Liver (tissue), 9 donors: Measurements from ENCODE around the gene WNT8A. TPM values are rescaled to one million over a fixed set of nuclear protein-coding genes. Genes with fewer than 3 reads are reported as not detected.

Experiments
- DNase-seq: peaks from one replicate; pipeline ENCODE4 v3.0.0-alpha.2; 2017; ENCODE audit warnings: low spot score
- H3K27ac ChIP-seq, 2 donors: one replicate each; pipeline ENCODE4 v1.7.0; 2013; ENCODE audit warnings: inconsistent platforms in 2 of 2, low read length in 2 of 2, control low read depth in 1 of 2, low read depth in 1 of 2, mild to moderate bottlenecking in 1 of 2
- H3K27me3 ChIP-seq, 4 donors: one replicate each; pipeline versions ENCODE4 v1.6.1 to v1.7.0; 2013; ENCODE audit warnings: low read length in 3 of 4, inconsistent platforms in 1 of 4, mild to moderate bottlenecking in 1 of 4, moderate library complexity in 1 of 4; ENCODE audit not compliant: control insufficient read depth in 4 of 4, insufficient read depth in 4 of 4
- H3K36me3 ChIP-seq, 4 donors: one replicate each; pipeline versions ENCODE4 v1.6.1 to v1.7.0; 2013; ENCODE audit warnings: low read length in 3 of 4, mild to moderate bottlenecking in 3 of 4, low read depth in 1 of 4, moderate library complexity in 1 of 4; ENCODE audit not compliant: control insufficient read depth in 4 of 4, insufficient read depth in 3 of 4
- H3K4me1 ChIP-seq, 4 donors: one replicate each; pipeline versions ENCODE4 v1.6.1 to v1.7.0; 2013; ENCODE audit warnings: low read length in 3 of 4, mild to moderate bottlenecking in 3 of 4, moderate library complexity in 1 of 4; ENCODE audit not compliant: control insufficient read depth in 4 of 4, insufficient read depth in 4 of 4
- H3K4me3 ChIP-seq, 3 donors: one replicate each; pipeline versions ENCODE4 v1.6.1 to v1.7.0; 2013; ENCODE audit warnings: low read length in 3 of 3, control low read depth in 1 of 3, low read depth in 1 of 3, mild to moderate bottlenecking in 1 of 3
- H3K9ac ChIP-seq, 2 donors: one replicate each; pipeline ENCODE4 v1.7.0; 2013; ENCODE audit warnings: low read length in 2 of 2, mild to moderate bottlenecking in 2 of 2, moderate library complexity in 2 of 2, control low read depth in 1 of 2, low read depth in 1 of 2
- H3K9me3 ChIP-seq, 4 donors: one replicate each; pipeline versions ENCODE4 v1.6.1 to v1.7.0; 2013; ENCODE audit warnings: low read length in 3 of 4; ENCODE audit not compliant: control insufficient read depth in 4 of 4
- EGR1 ChIP-seq, 2 donors: IDR thresholded peaks; 2 replicates each; pipeline ENCODE4 v1.6.1; 2016 to 2018; ENCODE audit warnings: antibody characterized with exemption in 2 of 2, low read depth in 2 of 2
- FOXA1 ChIP-seq: IDR thresholded peaks from 2 replicates; pipeline ENCODE4 v1.6.1; 2016; ENCODE audit warnings: antibody characterized with exemption
- FOXA2 ChIP-seq: IDR thresholded peaks from 2 replicates; pipeline ENCODE4 v1.6.1; 2016; ENCODE audit warnings: antibody characterized with exemption
- GABPA ChIP-seq, 2 donors: IDR thresholded peaks in 1 of 2; conservative IDR thresholded peaks in 1 of 2; 2 replicates each; pipeline ENCODE4 v1.6.1; 2016; ENCODE audit warnings: antibody characterized with exemption in 2 of 2, mild to moderate bottlenecking in 1 of 2, moderate library complexity in 1 of 2
- HNF4A ChIP-seq, 2 donors: conservative IDR thresholded peaks; 2 replicates each; pipeline ENCODE4 v1.6.1; 2016; ENCODE audit warnings: antibody characterized with exemption in 2 of 2, mild to moderate bottlenecking in 2 of 2
- HNF4G ChIP-seq: IDR thresholded peaks from 2 replicates; pipeline ENCODE4 v1.6.1; 2016; ENCODE audit warnings: antibody characterized with exemption
- JUND ChIP-seq, 2 donors: IDR thresholded peaks; 2 replicates each; pipeline ENCODE4 v1.6.1; 2016; ENCODE audit warnings: antibody characterized with exemption in 2 of 2
- NR2F2 ChIP-seq: IDR thresholded peaks from 2 replicates; pipeline ENCODE4 v1.6.1; 2016; ENCODE audit warnings: antibody characterized with exemption
- RAD21 ChIP-seq, 2 donors: IDR thresholded peaks; 2 replicates each; pipeline ENCODE4 v1.6.1; 2016; ENCODE audit warnings: antibody characterized with exemption in 2 of 2, mild to moderate bottlenecking in 2 of 2
- RXRA ChIP-seq, 2 donors: IDR thresholded peaks; 2 replicates each; pipeline ENCODE4 v1.6.1; 2017 to 2018; ENCODE audit warnings: antibody characterized with exemption in 2 of 2, mild to moderate bottlenecking in 1 of 2
- SP1 ChIP-seq: IDR thresholded peaks from 2 replicates; pipeline ENCODE4 v1.6.1; 2018; ENCODE audit warnings: antibody characterized with exemption, mild to moderate bottlenecking
- TAF1 ChIP-seq: conservative IDR thresholded peaks from 2 replicates; pipeline ENCODE4 v1.6.1; 2016; ENCODE audit warnings: antibody characterized with exemption, mild to moderate bottlenecking
- YY1 ChIP-seq: IDR thresholded peaks from 2 replicates; pipeline ENCODE4 v1.6.1; 2016; ENCODE audit warnings: antibody characterized with exemption, mild to moderate bottlenecking
- WGBS: extraction: QIAGEN DNeasy Blood & Tissue Kit; methylation state at CpG from one replicate; pipeline ENCODE4 v1.1.7; 2013; 5-methylcytosine and 5-hydroxymethylcytosine counted together
- polyA plus RNA-seq, 2 donors: library from polyadenylated mRNA; stranded (reverse) in 1 of 2; unstranded in 1 of 2; fragments of 200-250 nt in 1 of 2; fragments of >200 nt in 1 of 2; fragmentation: Nextera tagmentation in 1 of 2; extraction: Ambion mirVana in 1 of 2; gene quantifications; one replicate each; pipeline versions ENCODE4 v1.2.1 to v1.2.3, GENCODE V29; 2013 to 2015
- total RNA-seq, 2 donors: library from RNA; depleted of rRNA; stranded (reverse); fragments of >200 nt; gene quantifications; one replicate each; pipeline ENCODE4 v1.2.3, GENCODE V29; 2014
- TF ChIP-seq, protein P1 (sequence below): IDR thresholded peaks from 2 replicates; pipeline ENCODE4 v1.6.1; 2016; ENCODE audit warnings: antibody characterized with exemption
- TF ChIP-seq, protein P2 (sequence below): IDR thresholded peaks from 2 replicates; pipeline ENCODE4 v1.6.1; 2016; ENCODE audit warnings: antibody characterized with exemption, mild to moderate bottlenecking
- TF ChIP-seq, protein P3 (sequence below): IDR thresholded peaks from 2 replicates; pipeline ENCODE4 v1.6.1; 2016; ENCODE audit warnings: antibody characterized with exemption
- TF ChIP-seq, protein P4 (sequence below): fragments of 150-350 bp; IDR thresholded peaks from 2 replicates; pipeline ENCODE4 v1.5.1; 2017; ENCODE audit warnings: improper control_type of control experiment, low read depth, low read length; ENCODE audit not compliant: missing input control
- TF ChIP-seq, protein P5 (sequence below): IDR thresholded peaks from 2 replicates; pipeline ENCODE4 v1.6.1; 2016; ENCODE audit warnings: antibody characterized with exemption
- donor health status: healthy.
- donor health status: healthy.
- donor health status: healthy.
- donor health status: healthy.
- donor health status: healthy.

The WNT8A gene
- total and polyA plus RNA-seq, 4 donors, result not detected

DNA sequence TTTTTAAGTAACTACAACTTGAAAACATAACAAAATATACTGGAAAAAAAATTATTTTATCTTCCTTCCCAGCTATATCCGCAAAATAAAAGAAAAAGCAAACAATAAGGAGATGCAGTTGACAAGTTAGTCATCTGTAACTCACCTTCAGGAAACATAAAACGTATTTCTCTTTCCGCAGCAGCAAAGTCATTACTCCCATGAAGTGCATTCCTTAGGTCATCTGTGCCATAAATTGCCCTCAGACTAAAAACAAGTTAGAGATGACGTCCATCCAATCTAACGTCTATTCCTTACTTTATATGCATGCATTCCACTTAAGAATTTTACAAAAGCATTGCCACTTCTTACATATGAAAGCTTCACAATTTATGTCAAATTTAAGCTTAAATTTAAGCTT lies 44.5 kb downstream of the WNT8A start:
- H3K4me3 ChIP-seq, result no peak overlapping the region
- H3K9ac ChIP-seq, result no peak overlapping the region
- no peaks in the 10 kb centered on the region for H3K27me3 ChIP-seq
- 66% methylated on average over 5 of the region's 5 CpGs for WGBS
- TF ChIP-seq, protein P1, sequence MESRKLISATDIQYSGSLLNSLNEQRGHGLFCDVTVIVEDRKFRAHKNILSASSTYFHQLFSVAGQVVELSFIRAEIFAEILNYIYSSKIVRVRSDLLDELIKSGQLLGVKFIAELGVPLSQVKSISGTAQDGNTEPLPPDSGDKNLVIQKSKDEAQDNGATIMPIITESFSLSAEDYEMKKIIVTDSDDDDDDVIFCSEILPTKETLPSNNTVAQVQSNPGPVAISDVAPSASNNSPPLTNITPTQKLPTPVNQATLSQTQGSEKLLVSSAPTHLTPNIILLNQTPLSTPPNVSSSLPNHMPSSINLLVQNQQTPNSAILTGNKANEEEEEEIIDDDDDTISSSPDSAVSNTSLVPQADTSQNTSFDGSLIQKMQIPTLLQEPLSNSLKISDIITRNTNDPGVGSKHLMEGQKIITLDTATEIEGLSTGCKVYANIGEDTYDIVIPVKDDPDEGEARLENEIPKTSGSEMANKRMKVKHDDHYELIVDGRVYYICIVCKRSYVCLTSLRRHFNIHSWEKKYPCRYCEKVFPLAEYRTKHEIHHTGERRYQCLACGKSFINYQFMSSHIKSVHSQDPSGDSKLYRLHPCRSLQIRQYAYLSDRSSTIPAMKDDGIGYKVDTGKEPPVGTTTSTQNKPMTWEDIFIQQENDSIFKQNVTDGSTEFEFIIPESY, result no peak
- TF ChIP-seq FOXA1, result no peak
- no peak for TF ChIP-seq SP1
- TF ChIP-seq HNF4A (conservative IDR thresholded peaks at IDR 0.05), result no peak
- TF ChIP-seq, protein P2, sequence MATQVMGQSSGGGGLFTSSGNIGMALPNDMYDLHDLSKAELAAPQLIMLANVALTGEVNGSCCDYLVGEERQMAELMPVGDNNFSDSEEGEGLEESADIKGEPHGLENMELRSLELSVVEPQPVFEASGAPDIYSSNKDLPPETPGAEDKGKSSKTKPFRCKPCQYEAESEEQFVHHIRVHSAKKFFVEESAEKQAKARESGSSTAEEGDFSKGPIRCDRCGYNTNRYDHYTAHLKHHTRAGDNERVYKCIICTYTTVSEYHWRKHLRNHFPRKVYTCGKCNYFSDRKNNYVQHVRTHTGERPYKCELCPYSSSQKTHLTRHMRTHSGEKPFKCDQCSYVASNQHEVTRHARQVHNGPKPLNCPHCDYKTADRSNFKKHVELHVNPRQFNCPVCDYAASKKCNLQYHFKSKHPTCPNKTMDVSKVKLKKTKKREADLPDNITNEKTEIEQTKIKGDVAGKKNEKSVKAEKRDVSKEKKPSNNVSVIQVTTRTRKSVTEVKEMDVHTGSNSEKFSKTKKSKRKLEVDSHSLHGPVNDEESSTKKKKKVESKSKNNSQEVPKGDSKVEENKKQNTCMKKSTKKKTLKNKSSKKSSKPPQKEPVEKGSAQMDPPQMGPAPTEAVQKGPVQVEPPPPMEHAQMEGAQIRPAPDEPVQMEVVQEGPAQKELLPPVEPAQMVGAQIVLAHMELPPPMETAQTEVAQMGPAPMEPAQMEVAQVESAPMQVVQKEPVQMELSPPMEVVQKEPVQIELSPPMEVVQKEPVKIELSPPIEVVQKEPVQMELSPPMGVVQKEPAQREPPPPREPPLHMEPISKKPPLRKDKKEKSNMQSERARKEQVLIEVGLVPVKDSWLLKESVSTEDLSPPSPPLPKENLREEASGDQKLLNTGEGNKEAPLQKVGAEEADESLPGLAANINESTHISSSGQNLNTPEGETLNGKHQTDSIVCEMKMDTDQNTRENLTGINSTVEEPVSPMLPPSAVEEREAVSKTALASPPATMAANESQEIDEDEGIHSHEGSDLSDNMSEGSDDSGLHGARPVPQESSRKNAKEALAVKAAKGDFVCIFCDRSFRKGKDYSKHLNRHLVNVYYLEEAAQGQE, result no peak
- no peak for TF ChIP-seq JUND (IDR thresholded peaks at IDR 0.05)
- TF ChIP-seq, protein P3, sequence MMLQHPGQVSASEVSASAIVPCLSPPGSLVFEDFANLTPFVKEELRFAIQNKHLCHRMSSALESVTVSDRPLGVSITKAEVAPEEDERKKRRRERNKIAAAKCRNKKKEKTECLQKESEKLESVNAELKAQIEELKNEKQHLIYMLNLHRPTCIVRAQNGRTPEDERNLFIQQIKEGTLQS, result no peak
- no peak for TF ChIP-seq TAF1
- no peak for TF ChIP-seq NR2F2
- no peak for TF ChIP-seq GABPA (IDR thresholded peaks at IDR 0.05 in 1 of 2, conservative IDR thresholded peaks at IDR 0.05 in 1 of 2)
- TF ChIP-seq EGR1 (IDR thresholded peaks at IDR 0.05; ENCODE audit: low read depth in 2 of 2), result no peak
- no peak for TF ChIP-seq FOXA2
- no peak for TF ChIP-seq RXRA (IDR thresholded peaks at IDR 0.05)
- TF ChIP-seq, protein P4, sequence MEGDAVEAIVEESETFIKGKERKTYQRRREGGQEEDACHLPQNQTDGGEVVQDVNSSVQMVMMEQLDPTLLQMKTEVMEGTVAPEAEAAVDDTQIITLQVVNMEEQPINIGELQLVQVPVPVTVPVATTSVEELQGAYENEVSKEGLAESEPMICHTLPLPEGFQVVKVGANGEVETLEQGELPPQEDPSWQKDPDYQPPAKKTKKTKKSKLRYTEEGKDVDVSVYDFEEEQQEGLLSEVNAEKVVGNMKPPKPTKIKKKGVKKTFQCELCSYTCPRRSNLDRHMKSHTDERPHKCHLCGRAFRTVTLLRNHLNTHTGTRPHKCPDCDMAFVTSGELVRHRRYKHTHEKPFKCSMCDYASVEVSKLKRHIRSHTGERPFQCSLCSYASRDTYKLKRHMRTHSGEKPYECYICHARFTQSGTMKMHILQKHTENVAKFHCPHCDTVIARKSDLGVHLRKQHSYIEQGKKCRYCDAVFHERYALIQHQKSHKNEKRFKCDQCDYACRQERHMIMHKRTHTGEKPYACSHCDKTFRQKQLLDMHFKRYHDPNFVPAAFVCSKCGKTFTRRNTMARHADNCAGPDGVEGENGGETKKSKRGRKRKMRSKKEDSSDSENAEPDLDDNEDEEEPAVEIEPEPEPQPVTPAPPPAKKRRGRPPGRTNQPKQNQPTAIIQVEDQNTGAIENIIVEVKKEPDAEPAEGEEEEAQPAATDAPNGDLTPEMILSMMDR, result no peak
- TF ChIP-seq, protein P5, sequence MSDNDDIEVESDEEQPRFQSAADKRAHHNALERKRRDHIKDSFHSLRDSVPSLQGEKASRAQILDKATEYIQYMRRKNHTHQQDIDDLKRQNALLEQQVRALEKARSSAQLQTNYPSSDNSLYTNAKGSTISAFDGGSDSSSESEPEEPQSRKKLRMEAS, result no peak
- TF ChIP-seq HNF4G, result no peak
- TF ChIP-seq RAD21 (IDR thresholded peaks at IDR 0.05), result no peak
- no peak for TF ChIP-seq YY1
- no peak overlapping the region for H3K27ac ChIP-seq
- H3K36me3 ChIP-seq, result no peaks in the 10 kb centered on the region
- no peaks in the 10 kb centered on the region for H3K9me3 ChIP-seq
- DNase-seq, result no peak
- no peaks in the 10 kb centered on the region for H3K4me1 ChIP-seq
